ENCODE data around the gene FAM181A.

DNA sequence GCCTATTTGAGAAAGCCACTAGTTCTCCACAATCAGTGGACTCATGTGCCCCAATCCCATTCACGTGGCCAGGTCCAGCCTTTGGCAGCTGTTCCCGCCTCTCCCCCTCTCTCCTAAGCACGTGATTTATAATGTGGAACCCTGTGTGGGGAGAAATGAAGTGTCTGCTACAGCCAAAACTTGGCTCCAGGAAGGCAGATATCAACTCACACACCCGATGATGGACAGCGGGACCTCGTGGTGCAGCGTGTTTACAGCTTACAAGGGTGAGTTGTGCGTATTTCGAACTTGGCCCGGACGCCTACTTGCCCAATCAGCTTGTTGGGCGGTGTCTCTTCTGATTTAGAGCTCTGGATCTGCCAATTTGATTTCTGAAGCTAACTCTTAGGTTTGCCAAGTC lies 38.1 kb upstream of the FAM181A start:
- TF ChIP-seq, protein P1, sequence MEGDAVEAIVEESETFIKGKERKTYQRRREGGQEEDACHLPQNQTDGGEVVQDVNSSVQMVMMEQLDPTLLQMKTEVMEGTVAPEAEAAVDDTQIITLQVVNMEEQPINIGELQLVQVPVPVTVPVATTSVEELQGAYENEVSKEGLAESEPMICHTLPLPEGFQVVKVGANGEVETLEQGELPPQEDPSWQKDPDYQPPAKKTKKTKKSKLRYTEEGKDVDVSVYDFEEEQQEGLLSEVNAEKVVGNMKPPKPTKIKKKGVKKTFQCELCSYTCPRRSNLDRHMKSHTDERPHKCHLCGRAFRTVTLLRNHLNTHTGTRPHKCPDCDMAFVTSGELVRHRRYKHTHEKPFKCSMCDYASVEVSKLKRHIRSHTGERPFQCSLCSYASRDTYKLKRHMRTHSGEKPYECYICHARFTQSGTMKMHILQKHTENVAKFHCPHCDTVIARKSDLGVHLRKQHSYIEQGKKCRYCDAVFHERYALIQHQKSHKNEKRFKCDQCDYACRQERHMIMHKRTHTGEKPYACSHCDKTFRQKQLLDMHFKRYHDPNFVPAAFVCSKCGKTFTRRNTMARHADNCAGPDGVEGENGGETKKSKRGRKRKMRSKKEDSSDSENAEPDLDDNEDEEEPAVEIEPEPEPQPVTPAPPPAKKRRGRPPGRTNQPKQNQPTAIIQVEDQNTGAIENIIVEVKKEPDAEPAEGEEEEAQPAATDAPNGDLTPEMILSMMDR (IDR thresholded peaks at IDR 0.05; ENCODE audit: borderline replicate concordance, extremely low read depth, low read length, poor library complexity, severe bottlenecking): no peak
- no peak for TF ChIP-seq EZH2 (IDR thresholded peaks at IDR 0.05; ENCODE audit: borderline replicate concordance, low read depth, low read length, severe bottlenecking)

Measured in DND-41 (cell line).